Mesothelial cell of epicardium (in vitro differentiated cells): Measurements from ENCODE around the gene DHRS4L2. TPM values are rescaled to one million over a fixed set of nuclear protein-coding genes. Genes with fewer than 3 reads are reported as not detected.
A peak's percentile ranks its signal among the peaks of the same experiment; 100 is the strongest.
"Not testable (repeated sequence)": the region's sequence is repeated elsewhere in the genome, so short reads cannot be mapped to it uniquely, and the experiment has no call there.

Experiments used
- DNase-seq, 2 experiments: peaks; one replicate each; pipeline ENCODE4 v3.0.0; 2021; ENCODE audit warnings: low spot score in 2 of 2; ENCODE audit not compliant: unreplicated experiment in 2 of 2
- H3K27ac Mint-ChIP-seq: 2 replicates; pipeline ENCODE4 v1.8.0; 2021; ENCODE audit warnings: mixed read lengths
- H3K27me3 Mint-ChIP-seq: 2 replicates; pipeline ENCODE4 v1.8.0; 2021; ENCODE audit warnings: low read depth, mixed read lengths
- H3K36me3 Mint-ChIP-seq: 2 replicates; pipeline ENCODE4 v1.8.0; 2021; ENCODE audit warnings: mixed read lengths
- H3K4me1 Mint-ChIP-seq: 2 replicates; pipeline ENCODE4 v1.8.0; 2021; ENCODE audit warnings: mixed read lengths
- H3K4me3 Mint-ChIP-seq: 2 replicates; pipeline ENCODE4 v1.8.0; 2021; ENCODE audit warnings: mild to moderate bottlenecking, moderate library complexity, mixed read lengths
- H3K9me3 Mint-ChIP-seq: 2 replicates; pipeline ENCODE4 v1.8.0; 2021; ENCODE audit warnings: mixed read lengths
- CTCF ChIP-seq: fragments of 200-600 bp; sonication (generic); IDR thresholded peaks from one replicate; pipeline ENCODE4 v1.5.0; 2021; ENCODE audit warnings: antibody characterized with exemption; ENCODE audit not compliant: unreplicated experiment
- total RNA-seq: library from RNA; stranded (reverse); gene quantifications from 3 replicates; pipeline ENCODE4 v1.2.1, GENCODE V29; 2021

DHRS4L2 gene
- total RNA-seq, 1 donor from 2014 or later = 23.2 TPM

- Mint-ChIP-seq H3K4me3 (no peak overlapping the region), H3K27ac (no peak overlapping the region), H3K36me3 (peaks cover 11% of the 10 kb centered on the region), H3K27me3 (no peaks in the 10 kb centered on the region), H3K4me1 (peaks cover 16% of the 10 kb centered on the region), H3K9me3 (no peaks in the 10 kb centered on the region)
- TF ChIP-seq CTCF = no peak
- no peak for DNase-seq
Observed at GRCh38 chr14:23984891-23985602, 3.7 kb upstream of the DHRS4L2 start.

GRCh38 chr14:23988223-23988606 lies 514 bp upstream of the DHRS4L2 start:
- H3K9me3 Mint-ChIP-seq, H3K36me3 Mint-ChIP-seq, H3K27me3 Mint-ChIP-seq, DNase-seq: not testable (repeated sequence)
- Mint-ChIP-seq H3K27ac (peak overlapping the region; percentile 67), H3K4me3 (peak overlapping the region; percentile 66), H3K4me1 (peaks cover 16% of the 10 kb centered on the region)

- Mint-ChIP-seq H3K4me1 (peaks cover 16% of the 10 kb centered on the region), H3K4me3 (peak overlapping the region; percentile 66)
- not testable (repeated sequence) for H3K9me3 Mint-ChIP-seq, H3K36me3 Mint-ChIP-seq, DNase-seq, H3K27ac Mint-ChIP-seq, H3K27me3 Mint-ChIP-seq
Observed at GRCh38 chr14:23989734-23990445, 1.2 kb downstream of the DHRS4L2 start.

- H3K9me3 Mint-ChIP-seq, DNase-seq, H3K27ac Mint-ChIP-seq, H3K27me3 Mint-ChIP-seq, H3K36me3 Mint-ChIP-seq, H3K4me3 Mint-ChIP-seq: not testable (repeated sequence)
- H3K4me1 Mint-ChIP-seq = peaks cover 16% of the 10 kb centered on the region
Observed at GRCh38 chr14:23990961-23991360, 2.2 kb downstream of the DHRS4L2 start.

GRCh38 chr14:23993042-23993441 lies 4.3 kb downstream of the DHRS4L2 start:
- not testable (repeated sequence) for H3K4me3 Mint-ChIP-seq, H3K36me3 Mint-ChIP-seq, H3K9me3 Mint-ChIP-seq, DNase-seq, H3K27me3 Mint-ChIP-seq, H3K27ac Mint-ChIP-seq
- peaks cover 16% of the 10 kb centered on the region for H3K4me1 Mint-ChIP-seq

GRCh38 chr14:23996009-23996408 lies 7.3 kb downstream of the DHRS4L2 start:
- H3K4me3 Mint-ChIP-seq, H3K4me1 Mint-ChIP-seq, DNase-seq, H3K27me3 Mint-ChIP-seq, H3K36me3 Mint-ChIP-seq, H3K27ac Mint-ChIP-seq, H3K9me3 Mint-ChIP-seq: not testable (repeated sequence)

- H3K36me3 Mint-ChIP-seq, H3K9me3 Mint-ChIP-seq, H3K4me1 Mint-ChIP-seq, H3K4me3 Mint-ChIP-seq, H3K27me3 Mint-ChIP-seq, H3K27ac Mint-ChIP-seq, DNase-seq: not testable (repeated sequence)
Observed at GRCh38 chr14:23996825-23997224, 8.1 kb downstream of the DHRS4L2 start.

GRCh38 chr14:23999640-24000039 lies 10.9 kb downstream of the DHRS4L2 start:
- not testable (repeated sequence) for H3K9me3 Mint-ChIP-seq, H3K27me3 Mint-ChIP-seq, H3K27ac Mint-ChIP-seq, H3K4me3 Mint-ChIP-seq, H3K4me1 Mint-ChIP-seq, DNase-seq, H3K36me3 Mint-ChIP-seq

GRCh38 chr14:24001078-24001477 lies 12.3 kb downstream of the DHRS4L2 start:
- not testable (repeated sequence) for H3K36me3 Mint-ChIP-seq, H3K27me3 Mint-ChIP-seq, DNase-seq, H3K4me1 Mint-ChIP-seq, H3K4me3 Mint-ChIP-seq, H3K9me3 Mint-ChIP-seq, H3K27ac Mint-ChIP-seq

GRCh38 chr14:24001679-24002078 lies 12.9 kb downstream of the DHRS4L2 start:
- H3K27me3 Mint-ChIP-seq, H3K9me3 Mint-ChIP-seq, H3K4me3 Mint-ChIP-seq: not testable (repeated sequence)

GRCh38 chr14:24006471-24006816 lies 17.7 kb downstream of the DHRS4L2 start:
- H3K27ac Mint-ChIP-seq, DNase-seq, H3K27me3 Mint-ChIP-seq, H3K9me3 Mint-ChIP-seq, H3K36me3 Mint-ChIP-seq: not testable (repeated sequence)
- peaks cover 23% of the 10 kb centered on the region for H3K4me1 Mint-ChIP-seq
- peak overlapping the region; percentile 43 for H3K4me3 Mint-ChIP-seq

More at GRCh38 chr14:24001679-24002078, 12.9 kb downstream of the DHRS4L2 start:
- not testable (repeated sequence) for DNase-seq, H3K36me3 Mint-ChIP-seq, H3K27ac Mint-ChIP-seq, H3K4me1 Mint-ChIP-seq

GRCh38 chr14:24006817-24007652 lies 18.3 kb downstream of the DHRS4L2 start:
- peak; percentile 42 to 77 for DNase-seq
- H3K27ac Mint-ChIP-seq, H3K27me3 Mint-ChIP-seq, H3K36me3 Mint-ChIP-seq, H3K9me3 Mint-ChIP-seq: not testable (repeated sequence)
- peak overlapping the region; percentile 43 for H3K4me3 Mint-ChIP-seq
- H3K4me1 Mint-ChIP-seq = peaks cover 27% of the 10 kb centered on the region
